Fibroblast of lung (primary cell): ENCODE results near the gene NBPF1. TPM values are rescaled to one million over a fixed set of nuclear protein-coding genes. Genes with fewer than 3 reads are reported as not detected.
"Not testable (repeated sequence)": the region's sequence is repeated elsewhere in the genome, so short reads cannot be mapped to it uniquely, and the experiment has no call there.

ENCODE experiments used
- DNase-seq, 2 donors: peaks; one replicate each; pipeline versions ENCODE4 v3.0.0 to v3.0.0-alpha.2; 2010; ENCODE audit warnings: low read depth in 2 of 2
- H2AFZ ChIP-seq: 2 replicates; pipeline ENCODE4 v1.5.1; 2012; ENCODE audit warnings: low read length, control low read depth, inconsistent platforms
- H3K27ac ChIP-seq: 2 replicates; pipeline ENCODE4 v1.5.1; 2011; ENCODE audit warnings: low read length, control low read depth; ENCODE audit not compliant: insufficient read depth
- H3K27me3 ChIP-seq: 2 replicates; pipeline ENCODE4 v1.5.1; 2011; ENCODE audit warnings: mild to moderate bottlenecking, low read length; ENCODE audit not compliant: control insufficient read depth, insufficient read depth
- H3K36me3 ChIP-seq: 2 replicates; pipeline ENCODE4 v1.5.1; 2011; ENCODE audit warnings: low read length; ENCODE audit not compliant: control insufficient read depth, insufficient read depth
- H3K4me1 ChIP-seq: 2 replicates; pipeline ENCODE4 v1.5.1; 2011; ENCODE audit warnings: low read length; ENCODE audit not compliant: control insufficient read depth, insufficient read depth; ENCODE audit errors: extremely low read depth
- H3K4me2 ChIP-seq: 2 replicates; pipeline ENCODE4 v1.5.1; 2011; ENCODE audit warnings: low read length, control low read depth; ENCODE audit not compliant: insufficient read depth; ENCODE audit errors: extremely low read depth
- H3K4me3 ChIP-seq, 4 experiments: fragments of 200-600 bp in 1 of 4; sonication (generic) in 1 of 4; replicated peaks in 1 of 4; 2 replicates each; pipeline ENCODE4 v1.5.1; 2011 to 2016; ENCODE audit warnings: low read length in 4 of 4, low read depth in 3 of 4, mild to moderate bottlenecking in 3 of 4, control low read depth in 2 of 4, inconsistent platforms in 1 of 4, mixed read lengths in 1 of 4; ENCODE audit not compliant: insufficient read depth in 1 of 4; ENCODE audit errors: control extremely low read depth in 1 of 4
- H3K79me2 ChIP-seq: 2 replicates; pipeline ENCODE4 v1.5.1; 2012; ENCODE audit warnings: mild to moderate bottlenecking, low read length, inconsistent platforms; ENCODE audit not compliant: control insufficient read depth, insufficient read depth
- H3K9ac ChIP-seq: 2 replicates; pipeline ENCODE4 v1.5.1; 2011; ENCODE audit warnings: mild to moderate bottlenecking, low read length, control low read depth; ENCODE audit not compliant: insufficient read depth
- H3K9me3 ChIP-seq: 2 replicates; pipeline ENCODE4 v1.5.1; 2012; ENCODE audit warnings: low read depth, low read length; ENCODE audit not compliant: control insufficient read depth, insufficient read depth
- H4K20me1 ChIP-seq: 2 replicates; pipeline ENCODE4 v1.5.1; 2011; ENCODE audit warnings: low read length; ENCODE audit not compliant: control insufficient read depth, insufficient read depth; ENCODE audit errors: extremely low read depth
- EZH2 ChIP-seq: IDR thresholded peaks from 2 replicates; pipeline ENCODE4 v1.5.1; 2012; ENCODE audit warnings: low read length, control low read depth, mild to moderate bottlenecking; ENCODE audit errors: missing control alignments
- polyA plus RNA-seq, 2 donors: library from polyadenylated mRNA; depleted of rRNA in 1 of 2; stranded (reverse) in 1 of 2; unstranded in 1 of 2; fragments of >200 nt; gene quantifications; 2 replicates each; pipeline ENCODE4 v1.2.1, GENCODE V29; 2011 to 2012; ENCODE audit warnings: missing spikeins in 1 of 2
- total RNA-seq: library from RNA; depleted of rRNA; stranded (reverse); fragments of >200 nt; gene quantifications from 2 replicates; pipeline ENCODE4 v1.2.1, GENCODE V29; 2014
- TF ChIP-seq, protein P1 (sequence below), 2 donors: IDR thresholded peaks in 1 of 2; conservative IDR thresholded peaks in 1 of 2; 1 replicate in 1 of 2; 2 replicates in 1 of 2; pipeline ENCODE4 v1.5.1; 2011 to 2012; ENCODE audit warnings: low read length in 2 of 2, control low read depth in 1 of 2, inconsistent platforms in 1 of 2, low read depth in 1 of 2, mild to moderate bottlenecking in 1 of 2

NBPF1 gene
- total and polyA plus RNA-seq, 2 donors (not counting 1 experiment from before 2014, with no cell fraction given), result 25.3 to 92.3 TPM

DNA sequence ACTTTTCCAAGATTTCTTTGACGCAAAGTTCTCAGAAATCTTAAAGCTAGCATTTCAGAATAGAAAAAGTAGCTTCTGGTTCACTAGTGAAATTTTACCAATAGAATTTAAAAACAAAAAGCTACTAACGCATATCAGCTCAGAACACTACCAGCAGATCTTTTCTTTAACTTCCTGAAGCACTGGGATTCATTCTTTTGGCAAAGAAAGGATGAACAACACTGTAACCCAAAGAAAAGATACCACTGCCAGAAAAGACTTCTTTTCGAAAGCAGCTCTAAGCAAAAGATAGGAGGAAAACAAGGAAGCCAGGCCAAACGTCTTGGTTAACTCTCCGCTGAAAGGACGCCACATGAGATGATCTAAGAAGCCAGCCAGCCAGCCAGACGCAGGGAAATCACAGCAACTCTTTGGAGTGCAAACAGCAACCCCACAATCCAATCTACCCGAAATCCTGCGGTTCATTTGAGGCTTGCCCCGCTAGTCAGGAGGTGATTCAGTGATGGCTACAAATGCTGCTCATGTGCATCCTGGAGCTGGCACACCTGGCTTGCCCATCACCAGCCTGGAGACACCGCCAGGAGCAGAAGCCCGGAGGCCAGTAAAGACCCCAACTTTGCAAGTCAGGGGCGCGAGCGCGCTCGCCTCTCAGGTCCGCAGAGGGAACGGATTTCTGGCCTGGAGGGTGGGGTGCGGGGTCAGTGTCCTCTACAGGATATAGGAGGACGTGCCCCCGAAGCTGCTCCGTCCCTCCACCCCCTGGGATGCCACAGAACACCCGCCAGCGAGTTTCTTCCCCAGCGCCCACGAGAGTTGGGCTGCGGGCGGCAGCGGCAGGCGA, 812 bp downstream of the NBPF1 start:
- H3K27me3 ChIP-seq, result no peaks in the 10 kb centered on the region
- peak; percentile 89 to 96 for DNase-seq
- H3K4me2 ChIP-seq, result peak overlapping the region; percentile 86
- no peak for TF ChIP-seq EZH2
- TF ChIP-seq, protein P1, sequence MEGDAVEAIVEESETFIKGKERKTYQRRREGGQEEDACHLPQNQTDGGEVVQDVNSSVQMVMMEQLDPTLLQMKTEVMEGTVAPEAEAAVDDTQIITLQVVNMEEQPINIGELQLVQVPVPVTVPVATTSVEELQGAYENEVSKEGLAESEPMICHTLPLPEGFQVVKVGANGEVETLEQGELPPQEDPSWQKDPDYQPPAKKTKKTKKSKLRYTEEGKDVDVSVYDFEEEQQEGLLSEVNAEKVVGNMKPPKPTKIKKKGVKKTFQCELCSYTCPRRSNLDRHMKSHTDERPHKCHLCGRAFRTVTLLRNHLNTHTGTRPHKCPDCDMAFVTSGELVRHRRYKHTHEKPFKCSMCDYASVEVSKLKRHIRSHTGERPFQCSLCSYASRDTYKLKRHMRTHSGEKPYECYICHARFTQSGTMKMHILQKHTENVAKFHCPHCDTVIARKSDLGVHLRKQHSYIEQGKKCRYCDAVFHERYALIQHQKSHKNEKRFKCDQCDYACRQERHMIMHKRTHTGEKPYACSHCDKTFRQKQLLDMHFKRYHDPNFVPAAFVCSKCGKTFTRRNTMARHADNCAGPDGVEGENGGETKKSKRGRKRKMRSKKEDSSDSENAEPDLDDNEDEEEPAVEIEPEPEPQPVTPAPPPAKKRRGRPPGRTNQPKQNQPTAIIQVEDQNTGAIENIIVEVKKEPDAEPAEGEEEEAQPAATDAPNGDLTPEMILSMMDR (conservative IDR thresholded peaks at IDR 0.05 in 1 of 2, IDR thresholded peaks at IDR 0.05 in 1 of 2; ENCODE audit: low read depth in 1 of 2, low read length in 2 of 2), result no peak
- peaks cover 6% of the 10 kb centered on the region for H3K36me3 ChIP-seq
- H4K20me1 ChIP-seq, result no peaks in the 10 kb centered on the region
- peak overlapping the region; percentile 49 for H3K9ac ChIP-seq
- H2AFZ ChIP-seq, result peak overlapping the region; percentile 73
- peak overlapping the region; percentile 62 to 96 (median 84) for H3K4me3 ChIP-seq
- peaks cover 8% of the 10 kb centered on the region for H3K4me1 ChIP-seq
- H3K9me3 ChIP-seq, result no peaks in the 10 kb centered on the region
- peak overlapping the region; percentile 46 for H3K27ac ChIP-seq
- peaks cover 33% of the 10 kb centered on the region for H3K79me2 ChIP-seq

DNA sequence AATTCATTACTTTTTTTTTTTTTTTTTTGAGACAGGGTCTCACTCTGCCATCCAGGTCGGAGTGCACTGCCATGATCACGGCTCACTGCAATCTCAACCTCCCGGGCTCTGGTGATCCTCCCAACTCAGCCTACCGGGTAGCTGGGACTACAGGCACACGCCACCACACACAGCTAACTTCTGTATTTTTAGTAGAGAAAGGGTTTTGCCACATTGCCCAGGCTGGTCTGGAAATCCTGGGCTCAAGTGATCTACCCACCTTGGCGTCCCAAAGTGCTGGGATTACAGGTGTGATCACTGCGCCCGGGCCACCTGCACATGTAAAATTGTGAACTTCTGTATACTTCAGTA, 1.4 kb downstream of the NBPF1 start:
- H3K36me3 ChIP-seq, H3K27me3 ChIP-seq, H3K9me3 ChIP-seq, H2AFZ ChIP-seq, H3K4me1 ChIP-seq, H4K20me1 ChIP-seq, DNase-seq: not testable (repeated sequence)
- peak overlapping the region; percentile 86 for H3K4me2 ChIP-seq
- H3K27ac ChIP-seq, result peak overlapping the region; percentile 46
- peak overlapping the region; percentile 62 to 96 (median 84) for H3K4me3 ChIP-seq
- peak overlapping the region; percentile 49 for H3K9ac ChIP-seq
- H3K79me2 ChIP-seq, result peaks cover 33% of the 10 kb centered on the region

DNA sequence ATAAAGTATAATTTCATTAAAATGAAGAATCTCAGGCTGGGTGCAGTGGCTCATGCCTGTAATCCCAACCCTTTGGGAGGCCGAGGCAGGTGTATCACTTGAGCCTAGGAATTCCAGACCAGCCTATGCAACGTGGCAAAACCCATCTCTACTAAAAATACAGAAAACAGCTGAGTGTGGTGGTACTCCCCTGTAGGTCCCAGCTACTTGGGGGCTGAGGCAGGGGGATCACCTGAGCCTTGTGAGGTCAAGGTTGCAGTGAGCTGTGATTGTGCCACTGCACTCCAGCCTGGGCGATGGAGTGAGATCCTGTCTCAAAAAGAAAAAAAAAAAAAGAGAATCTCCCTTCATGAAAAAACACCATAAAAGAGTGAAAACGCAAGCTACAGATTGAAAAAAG, 2.2 kb downstream of the NBPF1 start:
- H3K4me2 ChIP-seq, H3K27me3 ChIP-seq, H3K36me3 ChIP-seq, H3K27ac ChIP-seq, H4K20me1 ChIP-seq, H2AFZ ChIP-seq, H3K9me3 ChIP-seq, H3K4me1 ChIP-seq, H3K9ac ChIP-seq, H3K4me3 ChIP-seq, DNase-seq: not testable (repeated sequence)
- H3K79me2 ChIP-seq, result peaks cover 33% of the 10 kb centered on the region

DNA sequence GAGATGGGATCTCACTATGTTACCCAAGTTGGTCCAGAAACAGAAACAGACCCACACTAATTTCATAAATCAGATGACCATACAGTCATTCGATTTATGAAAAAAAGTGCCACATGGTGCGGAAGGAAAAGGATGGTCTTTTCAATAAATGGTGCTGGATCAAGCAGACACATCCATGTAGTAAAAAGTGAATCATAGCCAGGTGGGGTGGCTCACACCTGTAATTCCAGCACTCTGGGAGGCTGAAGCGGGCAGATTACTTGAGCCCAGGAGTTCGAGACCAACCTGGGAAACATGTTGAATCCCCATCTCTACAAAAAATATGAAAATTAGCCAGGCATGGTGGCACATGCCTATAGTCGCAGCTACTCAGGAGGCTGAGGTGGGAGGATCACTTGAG, 2.8 kb downstream of the NBPF1 start:
- H3K27ac ChIP-seq, H3K9me3 ChIP-seq, H3K27me3 ChIP-seq, H3K4me2 ChIP-seq, H4K20me1 ChIP-seq, H3K9ac ChIP-seq, H2AFZ ChIP-seq, H3K36me3 ChIP-seq, H3K4me3 ChIP-seq, H3K4me1 ChIP-seq, DNase-seq: not testable (repeated sequence)
- H3K79me2 ChIP-seq, result peaks cover 33% of the 10 kb centered on the region

DNA sequence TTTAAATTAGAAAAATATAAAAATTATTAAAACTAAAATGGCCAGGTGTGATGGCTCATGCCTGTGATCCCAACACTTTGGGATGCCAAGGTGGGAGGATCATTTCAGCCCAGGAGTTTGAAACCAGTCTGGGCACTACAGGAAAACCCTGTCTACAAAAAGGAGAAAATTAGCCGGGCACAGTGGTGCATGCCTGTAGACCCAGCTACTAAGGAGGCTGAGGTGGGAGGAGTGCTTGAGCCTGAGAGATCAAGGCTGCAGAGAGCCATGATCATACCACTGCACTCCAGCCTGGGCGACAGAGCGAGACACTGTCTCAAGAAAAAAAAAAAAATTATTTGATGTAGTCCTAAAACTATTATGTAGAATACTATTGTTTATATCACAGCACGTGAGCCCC, 3.6 kb downstream of the NBPF1 start:
- H3K36me3 ChIP-seq, H2AFZ ChIP-seq, H3K9ac ChIP-seq, H3K4me2 ChIP-seq, H3K27me3 ChIP-seq, H3K4me3 ChIP-seq, H3K9me3 ChIP-seq, H4K20me1 ChIP-seq, H3K27ac ChIP-seq, DNase-seq: not testable (repeated sequence)
- peaks cover 33% of the 10 kb centered on the region for H3K79me2 ChIP-seq
- peaks cover 11% of the 10 kb centered on the region for H3K4me1 ChIP-seq
